HepG2 (cell line): ENCODE data around the gene ACAP3. TPM values are rescaled to one million over a fixed set of nuclear protein-coding genes. Genes with fewer than 3 reads are reported as not detected.

Experiments used
- CHD4 ChIP-seq: fragments of 200-600 bp; sonication (generic); IDR thresholded peaks from 2 replicates; pipeline ENCODE4 v1.7.0; 2017; ENCODE audit warnings: mild to moderate bottlenecking, low read length, borderline replicate concordance
- DNMT3B ChIP-seq: conservative IDR thresholded peaks from 2 replicates; pipeline ENCODE4 v1.6.1; 2016; ENCODE audit warnings: missing biosample characterization, control low read depth
- ELF3 ChIP-seq: IDR thresholded peaks from 2 replicates; pipeline ENCODE4 v1.6.1; 2016; ENCODE audit warnings: missing genetic modification reagents, missing compliant biosample characterization
- KDM3A ChIP-seq: IDR thresholded peaks from 2 replicates; pipeline ENCODE4 v1.6.1; 2018; ENCODE audit warnings: low read depth, missing compliant biosample characterization
- KDM5A ChIP-seq: fragments of 200-600 bp; sonication (generic); IDR thresholded peaks from 2 replicates; pipeline ENCODE4 v1.7.0; 2018; ENCODE audit warnings: antibody characterized with exemption, mild to moderate bottlenecking, low read length, borderline replicate concordance
- MLXIP ChIP-seq: sonication (generic); formaldehyde crosslinking; IDR thresholded peaks from 2 replicates; pipeline ENCODE4 v1.9.0; 2021; ENCODE audit warnings: missing genetic modification reagents, borderline replicate concordance
- SIX4 ChIP-seq: sonication (generic); formaldehyde crosslinking; IDR thresholded peaks from 2 replicates; pipeline ENCODE4 v1.4.0; 2020; ENCODE audit warnings: missing genetic modification reagents
- SOX6 ChIP-seq, 2 experiments: fragments of 450-650 bp in 1 of 2; sonication (generic) in 1 of 2; formaldehyde crosslinking in 1 of 2; IDR thresholded peaks; 2 replicates each; pipeline versions ENCODE4 v1.4.0 to v1.6.1; 2017 to 2020; ENCODE audit warnings: antibody characterized with exemption in 1 of 2, mild to moderate bottlenecking in 1 of 2, missing genetic modification reagents in 1 of 2
- SP4 ChIP-seq: sonication (generic); formaldehyde crosslinking; IDR thresholded peaks from 2 replicates; pipeline ENCODE4 v1.8.1; 2023; ENCODE audit warnings: mild to moderate bottlenecking, missing genetic modification reagents
- ZNF207 ChIP-seq: fragments of 450-650 bp; IDR thresholded peaks from 2 replicates; pipeline ENCODE4 v1.6.1; 2016; ENCODE audit warnings: antibody characterized with exemption, borderline replicate concordance
- ZNF407 ChIP-seq: sonication (generic); formaldehyde crosslinking; IDR thresholded peaks from one replicate; pipeline ENCODE4 v1.5.1; 2020; ENCODE audit warnings: mild to moderate bottlenecking, missing genetic modification reagents; ENCODE audit errors: not compliant biosample characterization
- ZNF619 ChIP-seq: sonication (generic); formaldehyde crosslinking; IDR thresholded peaks from 2 replicates; pipeline ENCODE4 v1.4.0; 2020; ENCODE audit warnings: mild to moderate bottlenecking, missing genetic modification reagents
- ZNF788 ChIP-seq: sonication (generic); formaldehyde crosslinking; IDR thresholded peaks from 2 replicates; pipeline ENCODE4 v1.5.0; 2020; ENCODE audit warnings: mild to moderate bottlenecking, missing genetic modification reagents, borderline replicate concordance
- polyA plus RNA-seq, 8 experiments: library from polyadenylated mRNA; depleted of rRNA in 3 of 8; stranded (reverse) in 7 of 8; unstranded in 1 of 8; fragments of >200 nt; fragmentation: Illumina TruSeq in 4 of 8; extraction: Trizol in 4 of 8; gene quantifications; 2 replicates each; pipeline versions ENCODE4 v1.2.1 to v1.2.3, GENCODE V29; 2011 to 2016; ENCODE audit warnings: low read depth in 4 of 8, missing spikeins in 1 of 8, mixed read lengths in 1 of 8; ENCODE audit not compliant: insufficient read depth in 1 of 8
- total RNA-seq, 5 experiments: library from RNA; depleted of rRNA; stranded (reverse); fragments of >200 nt; fragmentation: Illumina TruSeq; extraction: Trizol; gene quantifications; 2 replicates each; pipeline ENCODE4 v1.2.3, GENCODE V29; 2016; ENCODE audit warnings: low read depth in 1 of 5
- TF ChIP-seq, protein P1 (sequence below): sonication (generic); formaldehyde crosslinking; IDR thresholded peaks from 2 replicates; pipeline ENCODE4 v1.5.1; 2020; ENCODE audit warnings: mild to moderate bottlenecking, moderate library complexity, missing genetic modification reagents
- TF ChIP-seq, protein P2 (sequence below): sonication (generic); formaldehyde crosslinking; IDR thresholded peaks from 2 replicates; pipeline ENCODE4 v1.4.0; 2020; ENCODE audit warnings: missing genetic modification reagents

ACAP3 gene
- total and polyA plus RNA-seq, 2 of the 13 experiments (the other 11 are each of a cell fraction or from before 2014, with no cell fraction given), result 29.4 to 50.8 TPM

DNA sequence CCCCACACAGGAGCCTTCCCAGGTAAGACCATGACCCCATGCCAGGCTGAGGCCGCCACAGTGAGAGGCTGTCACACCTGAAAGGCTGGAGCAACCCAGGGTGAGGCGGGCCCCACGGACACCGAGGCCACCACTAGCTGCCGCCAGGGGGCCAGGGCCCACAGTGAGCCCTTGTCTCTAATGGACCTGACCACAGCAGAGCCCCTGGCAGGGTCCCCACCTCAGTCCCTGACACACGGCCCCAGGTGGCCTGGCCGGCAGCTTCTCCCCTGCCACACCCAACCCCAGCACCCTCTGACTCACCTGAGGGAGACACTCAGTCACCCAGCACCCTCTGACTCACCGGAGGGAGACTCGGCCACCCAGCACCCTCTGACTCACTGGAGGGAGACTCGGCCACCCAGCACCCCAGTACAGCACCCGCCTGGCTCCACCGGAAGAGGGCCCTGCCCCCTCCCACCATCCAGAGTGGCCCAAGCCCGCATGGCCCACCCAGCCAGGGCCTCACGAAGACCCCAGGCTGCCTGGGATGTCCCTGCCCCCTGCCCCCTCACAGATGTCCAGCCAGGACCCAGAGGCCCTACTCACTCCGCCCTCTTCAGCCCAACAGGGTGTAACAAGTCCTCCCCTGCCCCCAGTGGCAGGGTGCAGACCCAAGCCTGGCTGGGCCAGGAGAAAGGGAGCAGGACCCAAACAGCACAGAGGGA lies 37.1 kb upstream of the ACAP3 start (continued):
- TF ChIP-seq MLXIP, result no peak
- no peak for TF ChIP-seq ZNF207
- TF ChIP-seq CHD4, result no peak
- TF ChIP-seq ZNF788, result no peak; the same call in 1 of the 2 replicates
- TF ChIP-seq, protein P1, sequence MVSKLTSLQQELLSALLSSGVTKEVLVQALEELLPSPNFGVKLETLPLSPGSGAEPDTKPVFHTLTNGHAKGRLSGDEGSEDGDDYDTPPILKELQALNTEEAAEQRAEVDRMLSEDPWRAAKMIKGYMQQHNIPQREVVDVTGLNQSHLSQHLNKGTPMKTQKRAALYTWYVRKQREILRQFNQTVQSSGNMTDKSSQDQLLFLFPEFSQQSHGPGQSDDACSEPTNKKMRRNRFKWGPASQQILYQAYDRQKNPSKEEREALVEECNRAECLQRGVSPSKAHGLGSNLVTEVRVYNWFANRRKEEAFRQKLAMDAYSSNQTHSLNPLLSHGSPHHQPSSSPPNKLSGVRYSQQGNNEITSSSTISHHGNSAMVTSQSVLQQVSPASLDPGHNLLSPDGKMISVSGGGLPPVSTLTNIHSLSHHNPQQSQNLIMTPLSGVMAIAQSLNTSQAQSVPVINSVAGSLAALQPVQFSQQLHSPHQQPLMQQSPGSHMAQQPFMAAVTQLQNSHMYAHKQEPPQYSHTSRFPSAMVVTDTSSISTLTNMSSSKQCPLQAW, result no peak
- TF ChIP-seq, protein P2, sequence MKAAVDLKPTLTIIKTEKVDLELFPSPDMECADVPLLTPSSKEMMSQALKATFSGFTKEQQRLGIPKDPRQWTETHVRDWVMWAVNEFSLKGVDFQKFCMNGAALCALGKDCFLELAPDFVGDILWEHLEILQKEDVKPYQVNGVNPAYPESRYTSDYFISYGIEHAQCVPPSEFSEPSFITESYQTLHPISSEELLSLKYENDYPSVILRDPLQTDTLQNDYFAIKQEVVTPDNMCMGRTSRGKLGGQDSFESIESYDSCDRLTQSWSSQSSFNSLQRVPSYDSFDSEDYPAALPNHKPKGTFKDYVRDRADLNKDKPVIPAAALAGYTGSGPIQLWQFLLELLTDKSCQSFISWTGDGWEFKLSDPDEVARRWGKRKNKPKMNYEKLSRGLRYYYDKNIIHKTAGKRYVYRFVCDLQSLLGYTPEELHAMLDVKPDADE, result no peak
- no peak for TF ChIP-seq ZNF407 (CRISPR knock-in tag)
- TF ChIP-seq SP4, result peak; percentile 23; the same call in 1 of the 2 replicates
- TF ChIP-seq DNMT3B (CRISPR knock-in tag), result no peak
- TF ChIP-seq KDM5A, result no peak
- TF ChIP-seq ZNF619, result no peak
- TF ChIP-seq KDM3A, result 0 out of 2 replicates have a peak, but pooled peaks have one; percentile 35
- TF ChIP-seq ELF3 (CRISPR knock-in tag), result no peak
- TF ChIP-seq SOX6 (IDR thresholded peaks at IDR 0.05), result no peak
- no peak for TF ChIP-seq SOX6 (CRISPR knock-in tag; IDR thresholded peaks at IDR 0.05)
- no peak for TF ChIP-seq SIX4
